Effector CD8-positive, alpha-beta T cell (primary cell): Measurements from ENCODE around the gene MED27.

Source experiments
- DNase-seq: peaks from one replicate; lab custom pipeline; 2025; lab: John Stamatoyannopoulos, UW

Gene MED27

DNA sequence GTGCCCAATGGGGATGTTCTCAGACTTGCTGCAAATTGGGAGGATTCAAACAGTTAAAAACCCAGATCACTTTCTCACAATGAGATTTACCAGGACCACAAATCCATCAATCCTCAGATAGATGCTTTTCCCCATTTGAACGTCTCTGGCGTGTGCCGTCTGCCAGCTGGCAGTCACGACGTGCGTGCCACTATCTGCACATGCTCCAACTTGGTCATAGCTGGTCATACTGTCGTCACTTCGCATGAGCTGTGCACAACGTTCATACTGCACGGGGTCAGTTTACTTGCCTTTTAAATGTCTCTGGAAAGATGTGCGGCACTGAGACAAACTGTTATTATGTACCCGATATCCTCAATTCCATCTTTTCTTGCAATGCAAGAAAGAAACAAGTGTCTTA, 221.5 kb downstream of the MED27 start:
- DNase-seq, result no peak

DNA sequence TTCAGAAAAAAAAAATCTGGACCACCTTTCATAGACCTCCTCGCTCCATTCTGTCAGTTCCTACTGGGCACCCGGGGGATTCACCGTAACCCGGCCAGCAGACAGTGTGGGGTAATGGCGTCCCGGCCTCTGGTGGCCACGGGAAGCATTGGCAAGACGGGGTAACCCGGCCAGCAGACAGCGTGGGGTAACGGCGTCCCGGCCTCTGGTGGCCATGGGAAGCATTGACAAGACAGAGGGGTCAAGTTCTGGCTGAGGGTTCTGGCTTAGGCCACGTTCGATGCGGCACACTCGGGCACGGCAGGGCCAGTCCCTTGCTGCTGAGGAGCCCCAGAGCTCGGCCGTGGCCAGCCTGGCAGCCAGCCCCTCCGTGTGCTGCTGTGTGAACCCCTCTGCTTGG, 223.6 kb downstream of the MED27 start:
- no peak for DNase-seq

DNA sequence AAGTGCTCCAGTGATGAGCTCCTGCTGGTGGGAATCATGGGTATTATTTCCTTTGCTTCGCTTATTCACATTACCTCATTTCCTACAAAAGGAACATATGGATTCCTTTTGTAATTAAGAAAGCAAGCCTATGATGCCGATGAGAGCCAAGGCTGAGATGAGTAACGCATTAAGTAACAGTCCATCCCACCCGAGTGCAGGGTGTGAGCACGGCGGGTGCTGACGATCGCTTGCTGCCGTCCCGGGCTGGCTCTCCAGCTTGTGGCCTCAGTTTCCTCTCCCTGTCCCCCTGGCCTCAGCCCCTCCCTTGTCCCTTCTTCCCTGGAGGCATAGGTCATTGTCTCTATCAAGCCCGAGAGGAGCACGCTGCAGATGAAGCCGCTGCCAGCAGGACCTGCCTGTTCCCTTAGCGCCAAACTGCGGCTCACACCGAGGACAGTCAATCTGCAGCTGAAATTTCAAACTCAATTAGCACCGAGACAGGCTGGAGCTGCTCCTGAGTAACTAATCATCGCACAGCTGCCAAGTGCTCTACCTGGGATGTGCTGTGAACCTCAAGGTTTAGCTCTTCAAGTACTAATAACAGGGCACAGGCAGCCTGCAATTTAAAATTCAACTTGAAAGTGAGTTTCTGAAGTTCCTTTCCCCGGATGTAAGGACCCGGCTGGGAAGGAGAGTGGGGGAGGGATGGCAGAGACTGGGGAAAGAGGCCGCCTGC, 224.6 kb downstream of the MED27 start:
- no peak for DNase-seq

DNA sequence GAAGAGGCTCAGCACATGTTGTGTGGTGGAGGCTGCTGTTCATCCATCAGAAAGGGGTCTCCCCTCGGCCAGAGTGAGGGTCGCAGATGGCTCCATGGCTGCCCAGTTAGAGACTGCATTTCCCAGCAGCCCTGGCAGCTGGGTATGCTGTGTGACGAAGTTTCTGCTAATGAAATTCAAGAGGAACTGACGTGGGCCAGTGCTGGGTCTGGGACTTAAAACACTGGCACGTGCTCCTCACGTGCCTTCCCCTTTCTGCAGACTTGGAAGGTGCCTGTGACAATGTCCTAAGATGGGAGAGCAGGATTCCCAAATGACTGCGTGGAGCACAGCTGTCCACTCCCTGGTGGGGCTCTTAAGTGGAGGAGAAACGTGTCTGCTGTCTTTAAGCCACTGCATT, 225.3 kb downstream of the MED27 start:
- DNase-seq, result no peak

DNA sequence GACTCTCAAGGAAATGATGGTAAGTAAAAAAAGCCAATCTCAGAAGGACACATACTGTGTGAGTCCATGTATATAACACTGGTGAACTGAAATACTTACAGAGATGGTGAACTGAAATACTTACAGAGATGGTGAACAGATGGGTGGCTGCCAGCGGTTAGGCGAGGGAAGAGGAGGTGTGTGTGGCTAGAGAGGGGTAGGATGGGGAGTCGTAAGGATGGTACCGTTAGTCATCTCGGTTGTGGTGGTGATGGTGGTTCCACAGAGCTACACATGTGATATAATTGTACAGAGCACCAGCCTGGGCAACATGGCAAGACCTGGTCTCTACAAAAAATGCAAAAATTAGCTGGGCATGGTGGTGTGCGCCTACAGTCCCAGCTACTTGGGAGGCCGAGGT, 226.2 kb downstream of the MED27 start:
- no peak for DNase-seq

DNA sequence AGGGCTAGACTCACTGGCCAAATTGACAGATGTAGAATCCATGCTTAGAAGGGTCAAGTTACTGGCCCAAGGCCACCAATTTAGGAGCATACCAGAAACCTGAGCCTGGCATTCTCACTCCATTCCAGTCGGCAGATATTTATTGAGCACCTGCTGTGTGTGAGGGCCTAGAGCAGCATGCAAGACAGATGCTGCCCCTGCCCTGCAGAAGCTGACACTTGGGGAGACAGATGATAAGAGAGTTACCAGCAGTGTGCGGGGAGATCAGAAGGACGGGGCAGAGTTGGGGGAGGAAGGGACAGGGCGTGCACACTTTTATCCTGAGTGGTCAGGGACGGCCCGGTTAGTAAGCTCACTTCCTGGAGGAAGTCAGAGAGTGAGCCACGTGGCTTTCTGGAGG, 228.3 kb downstream of the MED27 start:
- DNase-seq, result no peak

DNA sequence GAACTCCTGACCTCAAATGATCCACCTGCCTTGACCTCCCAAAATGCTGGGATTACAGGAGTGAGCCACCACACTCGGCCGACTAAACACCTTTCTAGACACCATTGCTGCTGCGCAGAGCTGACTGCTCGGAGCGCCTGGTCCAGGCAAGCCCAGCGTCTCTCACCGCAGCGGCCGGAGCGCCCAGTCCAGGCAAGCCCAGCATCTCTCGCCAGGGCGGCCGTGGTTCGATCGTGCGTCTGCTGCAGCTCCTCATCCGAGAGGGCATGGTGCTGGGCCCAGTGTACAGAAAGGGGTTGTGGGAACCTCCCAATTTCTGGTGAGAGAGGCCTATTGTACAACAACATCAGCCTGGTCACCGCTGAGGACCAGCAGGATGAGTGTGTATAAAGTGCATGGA, 230.3 kb downstream of the MED27 start:
- no peak for DNase-seq

DNA sequence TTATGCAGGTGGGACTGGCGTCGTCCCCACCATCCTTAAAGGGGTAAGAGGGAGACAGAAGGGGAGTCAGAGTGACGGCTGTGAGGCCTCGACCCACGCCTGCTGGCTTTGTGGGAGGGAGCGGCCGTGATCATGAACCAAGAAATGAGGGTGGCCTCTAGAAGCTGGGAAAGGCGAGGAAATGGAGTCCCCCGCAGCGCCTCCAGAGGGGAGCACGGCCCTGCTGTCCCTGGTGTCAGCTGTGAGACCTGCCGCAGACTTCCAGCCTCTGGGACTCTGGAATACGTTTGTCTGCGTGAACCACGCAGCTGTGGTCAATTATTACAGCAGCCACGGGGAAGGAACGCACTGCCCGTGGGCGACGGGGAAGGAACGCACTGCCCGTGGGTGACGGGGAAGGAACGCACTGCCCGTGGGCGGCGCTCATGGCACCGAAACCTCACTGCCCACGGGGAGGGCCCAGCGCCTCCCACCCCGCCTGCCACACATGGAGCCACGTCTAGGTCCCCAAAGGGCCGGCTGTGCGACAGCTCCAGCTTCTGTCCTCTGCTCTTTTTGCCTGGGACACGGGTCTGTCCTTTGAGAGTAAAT, 231.0 kb downstream of the MED27 start:
- no peak for DNase-seq

DNA sequence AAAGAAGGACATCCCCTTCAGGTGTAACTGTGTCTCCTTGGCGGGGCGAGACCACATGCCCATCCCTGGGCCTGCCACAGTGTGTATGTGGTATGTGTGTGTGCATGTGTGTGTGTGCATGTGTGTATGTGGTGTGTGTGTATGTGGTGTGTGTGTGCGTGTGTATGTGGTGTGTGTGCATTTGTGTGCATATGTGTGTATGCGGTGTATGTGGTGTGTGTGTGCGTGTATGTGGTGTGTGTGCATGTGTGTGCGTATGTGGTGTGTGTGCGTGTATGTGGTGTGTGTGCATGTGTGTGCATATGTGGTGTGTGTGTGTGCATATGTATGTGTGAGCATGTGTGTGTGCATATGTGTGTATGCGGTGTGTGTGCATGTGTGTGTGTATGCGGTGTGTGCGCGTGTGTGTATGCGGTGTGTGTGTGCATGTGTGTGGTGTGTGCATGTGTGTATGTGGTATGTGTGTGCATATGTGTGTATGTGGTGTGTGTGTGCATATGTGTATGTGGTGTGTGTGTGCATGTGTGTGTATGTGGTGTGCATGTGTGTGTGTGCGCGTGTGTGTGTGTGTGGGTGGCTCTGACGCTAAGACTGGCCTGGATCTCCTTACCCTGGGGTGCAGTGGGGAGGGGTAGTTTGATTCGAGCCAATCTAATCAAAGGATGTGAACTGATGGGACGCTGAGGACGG, 231.9 kb downstream of the MED27 start:
- DNase-seq, result no peak

DNA sequence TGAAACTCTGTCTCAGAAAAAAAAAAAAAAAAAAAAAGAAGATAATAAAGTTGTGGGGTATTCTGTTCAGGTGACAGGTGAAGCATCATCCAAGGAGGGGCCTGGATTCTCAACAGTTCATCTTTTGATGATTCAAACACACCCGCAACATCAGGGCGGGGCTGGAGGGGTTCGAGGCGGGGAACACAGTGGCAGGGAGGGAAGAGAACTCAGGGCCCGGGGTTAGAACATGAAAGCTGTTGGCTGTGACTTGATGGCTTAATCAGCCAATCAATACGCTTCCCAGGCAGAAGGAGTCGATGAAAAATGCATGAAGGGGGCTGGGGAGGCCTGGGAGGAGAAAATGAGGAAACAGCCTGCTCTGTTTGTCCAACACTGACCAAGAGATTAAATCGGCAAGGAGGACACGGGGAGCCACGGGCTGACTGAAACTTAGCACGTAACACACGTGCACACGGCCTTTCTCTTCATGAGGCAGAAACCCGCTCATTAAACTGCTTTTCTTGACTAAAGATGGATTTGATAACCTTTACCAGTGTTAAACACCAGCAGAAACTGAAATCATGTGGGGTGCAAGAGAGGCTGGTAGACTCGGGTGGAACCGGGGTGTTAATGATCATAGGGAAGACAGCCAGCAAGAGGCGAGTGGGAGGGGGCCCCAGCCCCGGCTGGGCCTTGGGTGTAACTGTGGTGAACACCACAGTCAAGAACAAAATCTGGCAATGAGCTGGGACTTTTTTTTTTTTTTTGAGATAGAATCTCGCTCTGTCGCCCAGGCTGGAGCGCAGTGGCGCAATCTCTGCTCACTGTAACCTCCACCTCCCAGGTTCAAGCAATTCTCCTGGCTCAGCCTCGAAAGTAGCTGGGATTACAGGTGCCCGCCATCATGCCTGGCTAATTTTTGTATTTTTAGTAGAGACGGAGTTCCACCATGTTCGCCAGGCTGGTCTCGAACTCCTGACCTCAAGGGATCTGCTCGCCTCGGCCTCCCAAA, 234.1 kb downstream of the MED27 start:
- DNase-seq, result no peak

DNA sequence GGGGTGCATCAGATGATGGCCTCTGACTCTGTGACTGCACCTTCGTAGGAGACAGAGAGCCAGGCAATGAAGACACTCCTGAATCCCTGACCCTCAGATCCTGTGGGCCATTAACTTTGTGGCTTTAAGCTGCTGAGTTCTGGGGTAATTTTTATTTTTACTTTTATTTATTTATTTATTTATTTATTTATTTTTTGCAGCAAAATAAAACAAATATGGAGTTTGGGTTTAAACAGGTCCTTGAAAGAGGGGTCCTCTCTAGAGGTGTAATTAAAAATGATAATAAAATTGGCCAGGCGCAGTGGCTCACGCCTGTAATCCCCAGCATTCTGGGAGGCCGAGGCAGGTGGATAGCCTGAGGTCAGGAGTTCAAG, 234.9 kb downstream of the MED27 start:
- DNase-seq, result no peak

DNA sequence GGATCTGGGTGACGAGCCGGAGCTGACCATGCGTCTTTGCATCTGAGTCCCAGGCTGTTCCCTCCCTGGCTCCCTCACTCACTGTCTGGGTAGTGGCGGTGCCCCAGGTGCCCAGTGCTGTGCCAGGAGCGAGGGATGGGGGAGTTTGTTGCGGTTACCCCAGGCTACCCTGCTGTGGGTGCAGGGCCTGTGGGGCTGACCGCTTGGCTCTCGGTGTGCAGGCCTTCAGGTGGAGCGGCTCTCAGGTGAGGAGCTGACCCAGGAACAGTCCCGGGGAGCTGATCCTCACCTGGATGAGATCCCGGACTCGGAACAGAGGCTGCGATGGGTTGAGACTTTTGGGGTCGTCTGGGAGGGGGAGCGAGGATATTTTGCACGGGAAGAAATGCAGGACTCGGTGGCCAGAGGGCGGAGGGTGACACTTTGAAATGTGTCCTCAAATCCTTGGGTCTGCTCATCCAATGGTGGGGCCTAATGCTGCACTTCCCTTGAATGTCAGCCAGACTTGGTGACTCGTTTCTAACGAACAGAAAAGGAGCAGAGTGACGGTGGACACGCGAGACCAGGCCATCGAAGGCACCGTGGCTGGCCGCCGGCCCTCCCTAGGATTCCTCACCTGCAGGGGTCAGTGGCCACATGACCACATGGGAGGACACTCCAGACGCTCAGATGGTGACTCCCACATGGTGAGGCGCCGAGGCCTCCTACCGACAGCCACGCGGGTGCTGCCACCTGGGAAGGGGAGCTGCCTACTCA, 235.5 kb downstream of the MED27 start:
- no peak for DNase-seq

DNA sequence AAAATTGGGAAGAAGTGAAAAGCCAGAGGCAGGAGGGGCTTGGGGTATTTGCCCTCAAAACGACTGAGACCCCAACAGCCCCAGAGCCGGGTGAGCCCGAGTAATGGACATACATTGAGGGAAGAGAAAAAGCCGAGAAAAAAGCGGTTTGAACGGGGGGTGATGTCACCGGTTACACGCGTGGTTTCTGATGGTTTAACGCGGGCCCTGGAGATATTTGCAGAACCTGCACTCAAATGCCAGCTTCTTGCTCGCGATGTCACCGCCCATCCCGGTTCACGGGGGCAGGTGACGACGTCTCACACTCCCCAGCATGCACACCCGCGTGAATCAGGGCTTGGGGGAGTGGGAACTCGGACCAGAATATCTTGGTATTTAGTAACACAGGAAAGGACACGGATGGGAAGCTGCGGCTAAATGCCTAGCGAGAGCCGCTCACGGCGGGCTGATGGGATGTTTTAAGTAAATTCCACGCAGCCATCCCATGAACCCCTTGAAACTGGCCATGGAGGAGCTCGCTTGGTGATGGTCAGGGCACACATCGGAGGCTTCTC, 237.8 kb downstream of the MED27 start:
- no peak for DNase-seq

DNA sequence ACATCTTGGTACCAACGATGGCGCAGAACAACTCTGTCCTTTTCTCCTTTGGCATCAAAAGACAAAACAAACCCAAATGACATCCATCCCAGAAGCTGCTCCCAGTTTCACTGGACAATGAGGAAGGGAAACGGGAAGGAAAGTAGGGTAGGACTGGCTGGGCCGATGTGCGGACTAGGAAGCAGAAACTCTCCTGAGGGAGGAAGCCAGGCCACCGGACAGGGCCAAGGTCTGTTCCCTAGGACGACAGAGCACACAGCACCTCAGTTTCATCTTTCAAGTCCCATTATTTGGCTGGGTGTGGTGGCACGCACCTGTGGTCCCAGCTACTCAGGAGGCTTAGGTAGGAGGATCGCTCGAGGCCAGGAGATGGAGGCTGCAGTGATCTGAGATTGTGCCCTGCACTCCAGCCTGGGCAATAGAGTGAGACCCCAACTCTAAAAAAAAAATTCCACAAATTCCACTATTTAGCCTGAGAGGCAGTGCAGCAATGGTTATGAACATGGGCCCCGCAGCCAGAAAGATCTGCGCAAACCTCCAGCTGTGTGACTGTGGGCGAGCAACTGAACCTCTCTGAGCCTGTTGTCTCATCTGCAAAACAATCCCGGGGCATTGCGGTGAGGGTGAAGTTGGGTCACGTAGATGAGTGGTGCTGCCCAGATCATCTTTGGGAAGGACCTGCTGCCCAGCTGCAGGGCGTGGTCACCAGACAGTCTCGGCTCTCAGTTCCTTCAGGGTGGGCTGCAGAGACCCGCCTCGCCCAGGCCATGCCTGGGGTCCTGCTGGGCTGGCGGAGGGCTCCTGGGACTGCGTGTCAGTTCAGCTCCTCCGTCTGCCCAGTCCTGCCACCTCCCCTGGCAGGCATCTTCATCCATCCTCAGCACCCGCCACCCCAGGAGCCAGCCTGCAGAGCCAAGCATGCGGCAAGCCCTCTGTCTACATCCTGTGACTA, 238.6 kb downstream of the MED27 start:
- no peak for DNase-seq

DNA sequence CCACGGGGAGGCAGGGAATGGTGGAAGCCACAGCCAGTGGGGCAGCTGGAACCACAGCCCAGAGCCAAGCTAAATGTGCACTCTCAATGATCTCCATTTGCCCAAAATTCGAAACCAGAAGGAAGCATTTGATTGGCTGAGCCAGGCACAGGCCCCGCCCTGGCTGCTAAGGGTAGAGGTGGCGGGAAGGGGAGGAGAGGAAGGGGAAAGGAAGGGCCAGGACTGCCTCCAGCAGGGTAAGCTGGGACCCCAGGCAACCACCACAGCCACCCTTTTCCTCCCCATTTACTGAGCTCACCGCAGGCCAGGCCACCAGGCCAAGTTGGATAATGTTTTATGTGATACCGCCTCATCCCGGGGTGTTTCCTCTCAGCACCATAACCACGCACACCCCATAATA, 239.4 kb downstream of the MED27 start:
- no peak for DNase-seq

DNA sequence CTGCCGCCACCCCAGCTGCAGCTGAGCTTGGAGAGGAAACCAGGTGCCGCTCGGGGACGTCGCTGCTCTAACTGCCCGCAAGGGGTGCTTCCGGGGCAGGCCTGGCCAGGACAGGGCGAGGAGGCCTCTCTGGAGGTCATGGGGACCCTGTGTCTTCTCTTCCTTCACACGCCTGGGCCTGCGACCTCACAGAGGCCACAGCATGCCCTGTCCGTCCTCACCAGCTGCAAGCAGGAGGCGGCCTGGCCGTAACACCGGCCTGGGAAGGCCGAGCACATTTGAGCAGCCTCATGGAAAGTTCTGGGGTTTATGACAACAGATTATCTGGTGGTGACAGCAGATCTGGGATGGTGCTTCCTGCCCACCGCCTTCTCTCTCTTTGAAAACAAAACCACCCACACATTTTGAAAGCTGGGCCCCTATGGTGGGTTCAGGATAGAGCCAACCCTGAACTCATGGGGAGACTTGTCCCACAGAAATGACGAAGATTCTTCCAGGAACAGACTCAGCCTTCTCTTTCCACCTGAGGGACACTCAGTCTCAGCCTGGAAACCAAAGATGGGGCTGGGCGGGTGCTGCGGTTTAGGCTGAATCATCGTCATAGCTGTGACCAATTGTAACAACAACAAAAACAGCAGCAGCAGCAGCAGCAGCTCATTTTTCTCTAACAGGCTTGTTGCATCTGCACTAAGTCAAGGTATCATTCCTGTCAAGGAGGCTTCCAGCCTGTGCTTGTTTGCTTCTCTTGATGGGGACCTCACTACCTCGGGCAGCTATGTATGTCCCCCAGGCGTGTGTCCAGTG, 240.2 kb downstream of the MED27 start:
- no peak for DNase-seq

DNA sequence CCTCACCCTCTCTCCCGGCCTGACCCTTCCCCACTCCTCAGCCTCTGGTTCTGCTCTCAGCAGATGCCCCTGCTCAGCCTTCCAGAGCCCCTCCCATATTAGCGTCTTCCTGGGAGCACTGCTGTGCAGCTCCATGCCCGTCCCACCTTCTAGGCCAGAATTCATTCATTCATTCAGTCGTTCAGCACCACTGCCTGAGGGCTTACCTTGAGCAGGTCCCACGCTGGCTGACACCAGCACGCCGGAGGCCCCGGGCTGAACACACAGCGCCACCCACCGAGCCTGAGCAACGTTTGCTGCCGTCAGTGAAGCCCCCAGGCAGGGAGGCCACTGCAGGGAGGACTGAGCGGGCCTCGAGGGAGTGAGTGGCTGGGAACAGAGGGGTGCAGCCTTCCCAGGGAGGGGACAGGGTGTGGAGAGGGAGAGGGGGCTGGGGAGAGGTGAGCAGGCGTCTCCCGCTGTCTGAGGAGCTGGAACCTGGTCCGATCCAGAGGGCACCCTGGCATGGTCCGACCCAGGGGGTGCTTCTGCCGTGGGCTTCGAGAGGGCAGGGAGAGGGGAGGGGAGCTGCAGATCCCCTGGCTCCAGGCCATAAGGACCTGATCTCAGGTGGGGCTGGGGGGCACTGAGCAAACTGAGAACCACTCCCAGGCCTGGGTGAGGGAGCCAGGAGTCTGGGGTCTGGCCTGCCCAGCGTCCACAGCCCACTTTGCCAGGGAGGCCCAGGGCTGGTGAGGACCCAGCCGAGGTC, 241.0 kb downstream of the MED27 start:
- DNase-seq, result no peak

DNA sequence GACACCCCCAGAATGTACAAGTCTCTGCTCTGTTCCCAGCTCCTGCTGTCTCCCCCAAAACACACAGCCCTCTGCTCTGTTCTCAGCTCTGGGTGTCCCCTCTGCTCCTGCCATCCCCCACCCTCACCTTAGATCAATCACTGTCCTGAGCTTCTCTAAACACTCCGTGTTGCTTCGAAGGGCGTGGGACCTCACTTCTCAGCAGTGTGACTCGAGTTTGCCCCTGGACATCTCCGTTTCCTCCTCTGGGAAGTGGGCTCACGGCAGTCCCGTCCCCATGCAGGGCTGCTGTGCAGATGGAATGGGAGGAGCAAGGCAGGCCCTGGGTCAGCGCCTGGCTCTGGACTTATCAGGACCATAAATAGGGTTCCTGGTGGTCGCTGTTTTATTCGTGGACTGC, 241.8 kb downstream of the MED27 start:
- no peak for DNase-seq
